Measurements from ENCODE around the gene PRDX3.

PRDX3 gene

DNA sequence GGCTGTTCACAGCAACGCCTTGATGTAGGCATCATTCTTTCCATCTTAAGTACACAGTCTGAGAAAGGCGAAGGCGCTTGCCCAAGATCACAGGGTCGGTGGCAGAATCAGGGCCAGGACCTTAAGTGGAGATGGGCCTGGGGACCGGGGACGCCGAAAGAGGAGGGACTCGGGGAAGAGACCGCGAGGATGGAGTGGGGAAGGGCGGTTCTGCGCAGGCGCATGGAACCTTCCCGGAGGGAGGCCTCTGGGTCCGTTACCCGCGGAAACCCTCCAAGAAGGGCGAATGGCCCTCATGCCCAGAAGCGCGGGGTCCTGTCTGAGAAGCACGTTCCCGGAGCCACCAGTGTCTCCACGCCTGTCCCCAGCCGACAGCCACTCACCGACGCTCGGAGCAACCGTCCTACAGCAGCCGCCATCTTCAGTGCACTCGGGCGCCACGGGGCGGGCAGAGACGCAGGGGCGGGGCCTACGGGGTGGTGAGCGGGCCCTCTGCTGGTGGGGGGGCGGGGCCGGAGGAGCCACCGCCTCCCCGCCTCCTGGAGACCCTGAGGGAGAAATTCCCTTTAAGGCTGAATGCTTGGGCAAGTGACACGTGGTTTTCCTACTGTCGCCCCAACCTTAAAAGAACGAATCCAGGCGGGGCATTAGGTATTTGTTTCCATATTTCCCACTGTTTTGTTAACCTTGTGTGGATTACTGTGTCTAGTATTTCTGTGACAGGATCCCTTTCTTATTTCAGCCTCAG is at the start of gene PRDX3:
TSS of gene PRDX3 (minus strand) at position 441 of the 748 bp plus-strand sequence. CDS start at position 419, 22 bp downstream.
- no peaks in the 10 kb centered on the region for H3F3A ChIP-seq (ENCODE audit: insufficient read depth, low read length)
- peaks cover 33% of the 10 kb centered on the region for H3K36me3 ChIP-seq (ENCODE audit: insufficient read depth, low read length)
- peaks cover 24% of the 10 kb centered on the region for H3K79me2 ChIP-seq (ENCODE audit: insufficient read depth, low read length)
- peak within 1 kb of the TSS; percentile 61 for H3K4me2 ChIP-seq (ENCODE audit: low read length)
- no peaks in the 10 kb centered on the region for H4K20me1 ChIP-seq (ENCODE audit: insufficient read depth, low read length)
- no peaks in the 10 kb centered on the region for H3K9me3 ChIP-seq (ENCODE audit: low read length)
- H3K9me2 ChIP-seq (ENCODE audit: low read depth, low read length), result no peaks in the 10 kb centered on the region
- no peaks in the 10 kb centered on the region for H3K27me3 ChIP-seq (ENCODE audit: insufficient read depth, low read length)
- peak within 1 kb of the TSS; percentile 86 for H3K4me3 ChIP-seq (ENCODE audit: low read depth, low read length, poor library complexity, severe bottlenecking)
- peak within 1 kb of the TSS; percentile 62 for H3K27ac ChIP-seq (ENCODE audit: low read depth, low read length, poor library complexity, severe bottlenecking)
- H3K9ac ChIP-seq (ENCODE audit: low read length), result peak within 1 kb of the TSS; percentile 91
- TF ChIP-seq, protein P1, sequence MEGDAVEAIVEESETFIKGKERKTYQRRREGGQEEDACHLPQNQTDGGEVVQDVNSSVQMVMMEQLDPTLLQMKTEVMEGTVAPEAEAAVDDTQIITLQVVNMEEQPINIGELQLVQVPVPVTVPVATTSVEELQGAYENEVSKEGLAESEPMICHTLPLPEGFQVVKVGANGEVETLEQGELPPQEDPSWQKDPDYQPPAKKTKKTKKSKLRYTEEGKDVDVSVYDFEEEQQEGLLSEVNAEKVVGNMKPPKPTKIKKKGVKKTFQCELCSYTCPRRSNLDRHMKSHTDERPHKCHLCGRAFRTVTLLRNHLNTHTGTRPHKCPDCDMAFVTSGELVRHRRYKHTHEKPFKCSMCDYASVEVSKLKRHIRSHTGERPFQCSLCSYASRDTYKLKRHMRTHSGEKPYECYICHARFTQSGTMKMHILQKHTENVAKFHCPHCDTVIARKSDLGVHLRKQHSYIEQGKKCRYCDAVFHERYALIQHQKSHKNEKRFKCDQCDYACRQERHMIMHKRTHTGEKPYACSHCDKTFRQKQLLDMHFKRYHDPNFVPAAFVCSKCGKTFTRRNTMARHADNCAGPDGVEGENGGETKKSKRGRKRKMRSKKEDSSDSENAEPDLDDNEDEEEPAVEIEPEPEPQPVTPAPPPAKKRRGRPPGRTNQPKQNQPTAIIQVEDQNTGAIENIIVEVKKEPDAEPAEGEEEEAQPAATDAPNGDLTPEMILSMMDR (IDR thresholded peaks at IDR 0.05; ENCODE audit: low read length), result no peak; the same call in 1 of the 2 replicates
- TF ChIP-seq EZH2 (IDR thresholded peaks at IDR 0.05; ENCODE audit: borderline replicate concordance, low read length), result no peak
- H3K4me1 ChIP-seq (ENCODE audit: insufficient read depth, low read length, severe bottlenecking), result peaks cover 23% of the 10 kb centered on the region
- peak within 1 kb of the TSS; percentile 72 for H2AFZ ChIP-seq (ENCODE audit: low read length)

DNA sequence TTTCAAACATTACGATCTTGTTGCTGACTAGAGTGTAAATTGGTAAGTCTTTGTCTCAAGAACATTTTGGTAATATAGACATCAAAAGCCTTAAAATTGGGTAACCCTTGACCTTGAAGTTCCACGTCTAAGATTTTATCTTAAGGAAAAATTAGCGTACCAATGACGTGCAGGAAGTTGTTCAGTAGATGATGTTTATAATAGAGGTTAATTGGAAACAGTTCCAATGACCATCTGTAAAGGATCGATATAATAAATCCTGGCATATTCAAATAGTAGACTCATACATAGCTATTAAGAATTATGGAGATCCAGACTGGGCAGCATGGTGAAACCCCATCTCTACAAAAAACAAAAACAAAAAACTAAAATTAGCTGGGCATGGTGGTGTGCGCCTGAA is 49.2 kb upstream of the PRDX3 start:
- Histone ChIP-seq H3F3A (ENCODE audit: insufficient read depth, low read length) (no peaks in the 10 kb centered on the region), H2AFZ (ENCODE audit: low read length) (no peak overlapping the region), H3K27me3 (ENCODE audit: insufficient read depth, low read length) (no peaks in the 10 kb centered on the region; the same call in 1 of the 2 replicates), H3K9me3 (ENCODE audit: low read length) (no peaks in the 10 kb centered on the region), H3K4me1 (ENCODE audit: insufficient read depth, low read length, severe bottlenecking) (no peaks in the 10 kb centered on the region), H3K27ac (ENCODE audit: low read depth, low read length, poor library complexity, severe bottlenecking) (no peak overlapping the region), H3K79me2 (ENCODE audit: insufficient read depth, low read length) (no peaks in the 10 kb centered on the region), H3K4me2 (ENCODE audit: low read length) (no peak overlapping the region), H4K20me1 (ENCODE audit: insufficient read depth, low read length) (no peaks in the 10 kb centered on the region), H3K9ac (ENCODE audit: low read length) (no peak overlapping the region), H3K9me2 (ENCODE audit: low read depth, low read length) (no peaks in the 10 kb centered on the region), H3K36me3 (ENCODE audit: insufficient read depth, low read length) (no peaks in the 10 kb centered on the region), H3K4me3 (ENCODE audit: low read depth, low read length, poor library complexity, severe bottlenecking) (no peak overlapping the region)
- TF ChIP-seq EZH2 (IDR thresholded peaks at IDR 0.05; ENCODE audit: borderline replicate concordance, low read length), result no peak
- TF ChIP-seq, protein P1 (IDR thresholded peaks at IDR 0.05; ENCODE audit: low read length), result no peak

DNA sequence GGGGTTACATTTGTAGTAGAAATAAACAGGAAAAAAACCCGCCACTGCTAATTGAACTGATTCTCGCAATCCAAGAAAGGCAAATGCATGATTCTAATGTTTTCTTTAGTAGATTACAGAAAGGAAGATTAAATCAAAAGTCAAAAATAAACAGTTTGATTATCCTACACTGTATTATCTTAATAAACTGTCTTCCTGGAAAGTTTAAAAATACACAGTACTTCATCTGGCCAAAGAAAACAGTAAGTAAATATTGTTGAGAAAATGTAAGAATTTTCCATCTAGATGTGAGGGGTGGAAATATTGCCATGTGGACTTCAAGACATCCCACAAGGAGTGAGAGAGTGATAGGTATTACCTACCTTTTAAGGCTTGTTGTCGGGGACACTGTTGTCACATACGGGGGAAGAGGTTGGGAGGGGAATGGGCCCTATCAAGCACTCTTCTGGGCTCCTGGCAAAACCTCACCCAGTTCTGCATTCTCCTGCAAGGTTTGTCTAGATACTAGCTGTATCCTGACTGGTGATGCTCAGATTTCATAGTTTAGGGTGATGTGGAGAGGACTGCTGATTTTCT is 46.6 kb upstream of the PRDX3 start:
- no peaks in the 10 kb centered on the region for H3K4me1 ChIP-seq (ENCODE audit: insufficient read depth, low read length, severe bottlenecking)
- H3K9me3 ChIP-seq (ENCODE audit: low read length), result no peaks in the 10 kb centered on the region
- H3K79me2 ChIP-seq (ENCODE audit: insufficient read depth, low read length), result no peaks in the 10 kb centered on the region
- no peak overlapping the region for H3K27ac ChIP-seq (ENCODE audit: low read depth, low read length, poor library complexity, severe bottlenecking)
- H2AFZ ChIP-seq (ENCODE audit: low read length), result no peak overlapping the region
- H3K9me2 ChIP-seq (ENCODE audit: low read depth, low read length), result no peaks in the 10 kb centered on the region
- no peaks in the 10 kb centered on the region; the same call in 1 of the 2 replicates for H3K27me3 ChIP-seq (ENCODE audit: insufficient read depth, low read length)
- H3K9ac ChIP-seq (ENCODE audit: low read length), result no peak overlapping the region
- H3F3A ChIP-seq (ENCODE audit: insufficient read depth, low read length), result no peaks in the 10 kb centered on the region
- no peaks in the 10 kb centered on the region for H3K36me3 ChIP-seq (ENCODE audit: insufficient read depth, low read length)
- H3K4me3 ChIP-seq (ENCODE audit: low read depth, low read length, poor library complexity, severe bottlenecking), result no peak overlapping the region
- H4K20me1 ChIP-seq (ENCODE audit: insufficient read depth, low read length), result no peaks in the 10 kb centered on the region
- TF ChIP-seq, protein P1 (IDR thresholded peaks at IDR 0.05; ENCODE audit: low read length), result no peak
- H3K4me2 ChIP-seq (ENCODE audit: low read length), result no peak overlapping the region
